ENCODE data around the gene MOB1B.

GRCh38 chr4:71011451-71011850 lies 109.3 kb downstream of the MOB1B start:
- no peak for TF ChIP-seq FOXK1 (CRISPR knock-in tag; IDR thresholded peaks at IDR 0.05; ENCODE audit: borderline replicate concordance, low read depth)
- TF ChIP-seq ZNF431 (CRISPR knock-in tag; IDR thresholded peaks at IDR 0.05; ENCODE audit: borderline replicate concordance, low read depth) = no peak
- TF ChIP-seq SKI (IDR thresholded peaks at IDR 0.05; ENCODE audit: partially characterized antibody) = no peak
- no peak for TF ChIP-seq FOXO4 (CRISPR knock-in tag; conservative IDR thresholded peaks at IDR 0.05)
- no peak for TF ChIP-seq ZFP62 (CRISPR knock-in tag; IDR thresholded peaks at IDR 0.05)
- no peak for TF ChIP-seq ZNF589 (CRISPR knock-in tag; conservative IDR thresholded peaks at IDR 0.05)
